Suprapubic skin (tissue), 3 donors: Measurements from ENCODE around the gene EPN1.

Experiments
- CTCF ChIP-seq, 2 donors: fragments of 200-600 bp in 1 of 2; fragments of 450-650 bp in 1 of 2; sonication (generic) in 1 of 2; IDR thresholded peaks; one replicate each; pipeline ENCODE4 v1.5.1; 2016 to 2019; ENCODE audit warnings: antibody characterized with exemption in 2 of 2, mild to moderate bottlenecking in 1 of 2, moderate library complexity in 1 of 2
- EP300 ChIP-seq: sonication (generic); formaldehyde crosslinking; IDR thresholded peaks from one replicate; pipeline ENCODE4 v1.6.1; 2017; ENCODE audit warnings: antibody characterized with exemption

GRCh38 chr19:55654868-55655647, 20.0 kb upstream of the EPN1 start, which contains the start of gene U2AF2:
- TF ChIP-seq EP300 (no peak), CTCF (IDR thresholded peaks at IDR 0.05) (no peak)
